Measurements from ENCODE around the gene PROCA1.

DNA sequence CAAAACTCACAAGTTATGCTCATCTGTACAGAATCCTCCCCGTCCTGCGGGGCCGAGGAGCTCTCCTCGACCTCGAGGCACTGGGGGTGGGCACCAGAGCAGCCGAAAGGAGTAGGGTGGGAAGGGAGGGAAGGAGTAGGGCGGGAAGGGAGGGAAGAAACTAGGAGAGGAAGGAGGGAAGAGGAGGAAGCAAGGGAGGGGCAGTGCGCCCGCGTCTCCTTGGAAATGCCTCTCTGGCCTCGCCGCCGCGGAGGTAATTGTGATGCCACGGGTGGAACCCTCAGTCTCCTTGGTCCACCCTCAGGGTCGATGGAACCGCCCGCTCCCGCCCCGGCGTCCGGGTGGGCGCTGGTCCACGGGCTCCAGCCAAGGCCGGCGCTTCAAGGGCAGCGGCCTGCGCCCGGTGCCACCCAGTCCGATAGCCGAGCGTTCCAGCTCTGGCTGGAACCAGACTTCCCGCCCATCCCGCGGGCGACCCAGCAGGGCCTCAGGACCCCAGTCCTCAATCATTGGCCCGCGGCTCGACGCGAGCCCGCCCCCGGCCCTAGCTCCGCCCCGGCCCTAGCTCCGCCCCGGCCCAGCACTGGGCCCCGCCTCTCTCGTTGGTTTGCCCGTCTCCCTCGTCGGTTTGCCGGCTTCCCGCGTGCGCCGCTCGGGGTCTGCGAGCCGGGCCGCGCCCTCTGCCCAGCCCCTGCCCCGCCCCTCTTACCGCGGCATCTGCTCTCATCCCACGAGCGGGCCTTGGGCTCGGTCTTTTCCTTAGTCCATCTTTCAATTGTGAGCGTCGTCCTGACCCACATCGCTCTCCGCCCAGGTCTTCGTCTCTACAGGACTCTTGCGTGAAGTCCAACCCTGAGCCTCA is 596 bp downstream of the PROCA1 start:
- TF ChIP-seq, protein P1, sequence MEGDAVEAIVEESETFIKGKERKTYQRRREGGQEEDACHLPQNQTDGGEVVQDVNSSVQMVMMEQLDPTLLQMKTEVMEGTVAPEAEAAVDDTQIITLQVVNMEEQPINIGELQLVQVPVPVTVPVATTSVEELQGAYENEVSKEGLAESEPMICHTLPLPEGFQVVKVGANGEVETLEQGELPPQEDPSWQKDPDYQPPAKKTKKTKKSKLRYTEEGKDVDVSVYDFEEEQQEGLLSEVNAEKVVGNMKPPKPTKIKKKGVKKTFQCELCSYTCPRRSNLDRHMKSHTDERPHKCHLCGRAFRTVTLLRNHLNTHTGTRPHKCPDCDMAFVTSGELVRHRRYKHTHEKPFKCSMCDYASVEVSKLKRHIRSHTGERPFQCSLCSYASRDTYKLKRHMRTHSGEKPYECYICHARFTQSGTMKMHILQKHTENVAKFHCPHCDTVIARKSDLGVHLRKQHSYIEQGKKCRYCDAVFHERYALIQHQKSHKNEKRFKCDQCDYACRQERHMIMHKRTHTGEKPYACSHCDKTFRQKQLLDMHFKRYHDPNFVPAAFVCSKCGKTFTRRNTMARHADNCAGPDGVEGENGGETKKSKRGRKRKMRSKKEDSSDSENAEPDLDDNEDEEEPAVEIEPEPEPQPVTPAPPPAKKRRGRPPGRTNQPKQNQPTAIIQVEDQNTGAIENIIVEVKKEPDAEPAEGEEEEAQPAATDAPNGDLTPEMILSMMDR (IDR thresholded peaks at IDR 0.05) = no peak
- peak; percentile 69 to 79 for TF ChIP-seq POLR2A (IDR thresholded peaks at IDR 0.05)
